Hematopoietic multipotent progenitor cell treated with erythropoietin and hydrocortisone succinate and interleukin-3 and kit ligand, for 4 days (in vitro differentiated cells): ENCODE data around the gene EML1.

ENCODE experiments used
- DNase-seq: peaks from one replicate; pipeline ENCODE4 v3.0.0-alpha.2; 2015

EML1 gene

GRCh38 chr14:99909513-99910064, 116.4 kb downstream of the EML1 start:
- DNase-seq, result no peak

- no peak for DNase-seq
These were observed 117.4 kb downstream of the EML1 start for GRCh38 chr14:99910337-99911309.

DNA sequence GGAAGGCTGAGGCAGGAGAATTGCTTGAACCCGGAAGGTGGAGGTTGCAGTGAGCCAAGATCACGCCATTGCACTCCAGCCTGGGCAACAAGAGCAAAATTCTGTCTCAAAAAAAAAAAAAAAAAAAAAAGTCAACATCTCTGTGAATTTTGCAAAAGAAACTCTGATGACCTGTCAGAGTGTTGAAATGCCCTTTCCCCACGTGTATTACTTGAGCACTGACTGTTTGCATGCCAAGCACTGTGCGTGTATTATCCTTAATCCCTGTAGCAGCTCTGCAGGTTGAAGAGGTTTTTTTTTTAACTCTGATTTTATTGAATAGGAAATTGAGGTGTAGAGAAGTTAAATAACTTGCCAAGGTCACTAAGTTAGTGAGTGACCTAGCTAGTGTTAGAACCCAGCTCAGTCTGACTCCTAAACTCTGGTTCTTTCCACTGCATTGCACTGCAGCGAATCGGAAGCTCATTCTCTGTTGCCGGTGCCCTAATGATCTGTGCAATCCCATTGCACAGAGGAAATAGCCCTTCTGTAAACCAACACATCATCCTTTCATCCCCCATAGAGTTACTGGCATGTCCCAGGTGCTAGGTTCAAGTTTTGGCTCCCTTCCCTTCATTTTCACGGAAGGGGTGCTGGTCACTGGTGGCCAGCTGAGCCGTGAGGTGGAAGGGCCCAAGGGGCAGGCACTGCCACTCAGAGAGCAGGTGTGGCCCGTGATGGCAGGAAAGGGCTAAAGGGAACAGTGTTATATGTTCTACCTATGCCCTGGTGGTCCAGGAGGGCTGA, 122.3 kb downstream of the EML1 start:
- DNase-seq, result no peak

GRCh38 chr14:99916091-99916383, 122.8 kb downstream of the EML1 start:
- DNase-seq, result no peak

DNA sequence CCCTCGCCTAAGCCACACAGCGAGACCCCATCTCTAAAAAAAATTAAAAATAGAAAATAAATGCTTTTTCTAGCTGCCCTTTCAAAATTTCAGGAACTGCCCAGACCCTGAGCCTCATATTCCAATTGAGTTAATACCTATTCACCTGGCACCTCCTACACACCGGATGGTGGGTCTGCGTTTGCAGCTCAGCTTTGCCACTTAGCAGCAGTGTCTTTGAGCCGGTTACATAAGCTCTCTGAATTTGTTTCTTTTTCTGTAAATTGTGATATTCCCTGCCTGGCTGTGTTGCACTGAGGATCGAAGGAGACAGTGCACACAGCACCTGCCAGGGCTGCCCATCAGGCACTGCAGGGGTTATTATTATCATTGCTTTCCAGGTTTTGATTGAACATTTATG, 125.6 kb downstream of the EML1 start:
- DNase-seq, result no peak

GRCh38 chr14:99921425-99921824, 128.2 kb downstream of the EML1 start:
- no peak for DNase-seq

DNA sequence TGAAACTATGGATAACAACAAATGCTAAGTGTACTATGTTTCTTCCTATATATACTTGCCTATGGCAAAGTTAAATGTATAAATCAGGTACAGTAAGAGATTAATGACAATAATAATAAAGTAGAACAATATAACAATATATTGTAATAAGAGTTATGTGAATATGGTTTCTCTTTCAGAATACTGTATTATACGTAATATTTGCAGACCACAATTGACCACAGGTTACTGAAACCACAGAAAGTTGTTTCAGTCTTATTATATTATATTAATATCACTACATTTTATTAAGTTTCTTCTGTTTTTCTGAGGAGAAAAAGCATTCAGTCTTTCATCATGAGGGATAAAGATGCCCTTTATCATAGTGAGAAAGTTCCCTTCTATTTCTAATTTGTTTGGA, 131.2 kb downstream of the EML1 start:
- DNase-seq, result no peak

- no peak for DNase-seq
These were observed 132.3 kb downstream of the EML1 start for GRCh38 chr14:99925471-99925870.

- DNase-seq, result no peak
These were observed 135.8 kb downstream of the EML1 start for GRCh38 chr14:99928963-99929362.

DNA sequence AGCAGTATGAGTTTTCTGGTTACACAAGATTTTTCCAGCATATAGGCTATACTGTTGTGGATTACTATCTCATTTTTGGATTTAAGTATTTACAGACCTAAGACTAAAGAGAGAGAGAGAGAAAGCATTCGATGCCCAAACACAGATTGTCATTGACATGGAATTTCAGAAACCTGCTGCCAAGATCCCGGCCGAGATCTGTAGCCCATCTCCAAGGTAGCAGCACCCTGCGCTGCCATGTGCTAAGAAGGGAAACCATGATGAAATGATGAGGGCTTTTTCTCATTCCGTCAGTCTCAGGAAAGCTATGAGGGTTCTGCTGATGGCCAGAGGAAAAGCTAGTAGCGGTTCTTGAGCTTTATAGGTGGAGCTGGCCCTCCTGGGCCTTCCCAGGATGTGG, 136.4 kb downstream of the EML1 start:
- DNase-seq, result no peak

DNA sequence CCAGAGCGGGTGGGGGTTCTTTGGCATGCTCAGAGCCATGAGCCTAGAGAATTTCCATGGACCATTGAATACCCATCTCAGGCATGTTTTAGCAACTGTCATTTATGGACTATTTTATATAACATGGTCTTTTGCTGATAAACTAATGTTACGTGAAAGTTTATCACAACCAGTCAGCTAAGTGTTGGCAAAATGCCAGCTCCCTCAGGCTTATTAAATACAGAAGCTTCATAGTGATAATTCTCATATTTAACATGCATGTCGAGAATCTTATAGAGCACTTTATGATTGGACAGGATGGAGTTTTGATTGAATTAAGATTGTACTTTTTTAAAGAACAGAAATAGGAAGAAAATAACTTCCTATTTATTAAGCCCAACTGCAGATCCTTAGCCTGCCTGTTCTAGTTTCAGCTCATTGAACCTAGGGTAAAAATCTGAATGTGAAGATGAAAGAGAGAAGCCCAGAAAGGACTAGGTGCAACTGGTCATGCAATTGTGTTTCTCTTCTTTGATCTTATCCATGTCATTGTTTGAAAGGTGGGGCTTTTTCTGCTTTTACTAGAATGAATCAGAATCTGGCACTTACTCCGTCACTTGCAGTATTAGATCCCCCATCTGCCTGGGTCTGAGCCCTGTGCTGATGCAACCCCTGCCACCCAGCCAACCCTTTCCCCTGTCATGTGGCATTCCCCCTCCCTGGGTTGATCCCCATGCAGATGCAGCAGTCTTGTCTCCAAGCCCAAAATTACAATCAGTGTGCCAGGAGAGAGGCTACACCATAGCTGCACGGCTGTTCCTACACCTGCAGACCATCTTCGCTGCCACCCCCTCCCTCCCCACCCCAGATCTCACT, 137.4 kb downstream of the EML1 start:
- peak; percentile 76 for DNase-seq

DNA sequence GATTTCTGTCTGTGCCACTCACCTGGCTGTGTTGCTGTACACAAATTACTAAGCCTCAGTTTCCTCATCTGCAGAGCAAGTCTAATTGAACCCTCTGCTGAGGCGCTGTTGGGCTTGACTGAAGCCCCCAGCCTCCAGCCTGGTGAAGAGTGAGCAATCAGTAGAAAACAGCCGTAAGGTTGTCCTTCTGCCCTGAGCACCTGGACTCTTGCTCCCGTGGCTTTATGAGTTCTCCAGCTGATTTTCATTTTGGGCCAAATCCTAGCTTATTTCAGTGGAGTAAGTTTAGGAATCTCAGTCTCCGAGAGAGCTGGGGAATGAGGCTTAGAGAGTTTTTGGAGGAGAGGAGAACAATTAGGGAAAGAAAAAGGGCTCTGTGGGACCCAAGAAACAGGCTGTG, 138.1 kb downstream of the EML1 start:
- no peak for DNase-seq

- no peak for DNase-seq
These were observed 142.8 kb downstream of the EML1 start for GRCh38 chr14:99936056-99936455.

GRCh38 chr14:99936738-99937474, 143.7 kb downstream of the EML1 start:
- peak; percentile 5 for DNase-seq

DNA sequence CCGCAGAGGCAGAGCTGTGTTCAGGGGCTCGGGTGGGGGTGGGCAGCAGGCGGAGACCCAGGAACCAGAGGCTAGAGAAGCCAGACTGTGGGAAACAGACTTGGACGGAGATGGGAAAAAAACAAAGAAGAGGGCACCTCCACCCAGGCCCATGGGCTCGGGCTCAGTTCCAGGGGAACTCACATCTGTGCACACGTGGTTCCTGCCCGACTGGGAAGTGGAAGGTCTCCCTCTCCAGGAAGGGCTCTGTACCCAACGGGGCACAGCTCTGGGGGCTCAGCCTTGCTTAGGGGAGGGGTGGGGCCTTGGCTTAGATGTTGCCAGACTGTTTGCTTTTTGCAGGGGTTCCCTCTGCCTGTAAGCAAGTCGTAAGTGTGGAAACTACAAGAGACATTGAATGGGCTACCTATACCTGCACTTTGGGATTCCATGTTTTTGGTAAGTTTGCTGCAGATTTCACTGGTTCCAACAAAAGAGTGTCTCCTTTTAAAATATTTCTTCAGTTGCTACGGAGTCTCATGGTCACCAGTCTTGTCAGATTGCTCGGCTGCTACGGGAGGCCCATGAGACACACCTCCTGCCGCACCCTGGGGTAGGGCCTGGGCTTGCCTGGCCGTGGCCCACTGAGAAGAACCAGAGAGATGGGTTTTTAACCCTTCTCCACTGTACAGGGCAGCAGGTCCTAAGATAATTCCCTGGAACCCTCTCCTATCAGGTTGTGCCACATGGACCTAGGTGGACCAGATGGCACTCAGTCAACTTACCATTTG, 144.4 kb downstream of the EML1 start:
- DNase-seq, result no peak

DNA sequence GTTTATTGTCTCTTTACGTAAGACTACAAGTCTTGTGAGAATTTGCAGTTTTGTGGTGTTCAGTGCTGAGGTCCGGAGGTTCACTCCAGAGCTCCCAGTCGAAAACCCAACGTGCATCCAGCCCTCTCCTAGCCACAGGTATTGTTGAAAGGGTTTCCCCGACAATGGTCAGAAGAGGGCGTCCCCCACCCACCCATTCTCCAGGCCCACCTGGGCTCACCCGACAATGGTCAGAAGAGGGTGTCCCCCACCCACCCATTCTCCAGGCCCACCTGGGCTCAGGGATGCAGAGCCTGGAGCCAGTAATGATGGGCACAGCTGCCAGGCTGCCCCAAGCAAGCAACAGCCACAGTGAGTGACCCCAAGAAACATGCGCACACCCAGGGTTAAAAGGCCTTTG, 145.2 kb downstream of the EML1 start:
- DNase-seq, result no peak

GRCh38 chr14:99938896-99939295, 145.7 kb downstream of the EML1 start:
- no peak for DNase-seq

- DNase-seq, result no peak
These were observed 146.2 kb downstream of the EML1 start for GRCh38 chr14:99939421-99939820.

GRCh38 chr14:99940064-99940463, 146.9 kb downstream of the EML1 start:
- no peak for DNase-seq

DNA sequence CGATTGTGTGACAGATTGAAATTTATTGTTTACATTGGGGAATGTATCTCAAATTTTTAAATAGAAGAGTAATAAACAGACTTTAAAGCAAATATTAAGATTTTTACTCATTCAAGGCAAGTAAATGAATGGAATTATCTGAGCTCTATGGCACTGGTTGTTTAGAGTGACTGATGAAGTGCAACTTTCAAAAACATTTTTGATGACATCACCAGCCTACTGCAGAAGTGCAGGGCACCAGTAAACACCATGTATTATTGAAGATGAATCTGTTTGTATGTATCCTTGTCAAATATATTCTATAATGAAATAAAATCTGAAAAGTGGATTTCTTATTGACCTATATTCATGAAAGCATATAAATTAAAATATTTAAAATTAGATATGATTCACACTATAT, 148.0 kb downstream of the EML1 start:
- DNase-seq, result no peak

DNA sequence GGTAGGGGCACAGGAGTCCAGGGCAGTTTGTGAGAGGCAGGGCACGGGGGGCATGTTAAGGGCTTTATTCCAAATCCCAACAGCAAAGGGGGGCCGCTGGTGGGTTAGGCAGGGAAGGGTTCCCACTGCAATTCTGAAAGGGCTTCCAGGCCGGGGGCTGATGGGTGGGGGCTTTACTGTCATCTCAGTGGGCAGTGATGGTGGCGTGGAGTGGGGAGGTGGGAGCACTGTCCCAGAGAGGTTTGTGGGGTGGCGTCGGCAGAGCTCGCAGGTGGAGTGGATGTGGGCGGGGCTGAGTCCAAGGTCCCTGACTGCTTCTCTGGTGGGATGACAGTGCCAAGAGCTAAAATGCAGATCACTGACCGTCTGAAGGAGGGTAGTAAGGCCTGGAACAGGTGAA, 150.4 kb downstream of the EML1 start:
- no peak for DNase-seq
